Stimulated activated CD8-positive, alpha-beta memory T cell treated with anti-CD3 and anti-CD28 coated beads, Interleukin-12 subunit alpha, Interleukin-12 subunit beta, amount 100 ng/mL, for 24 hours (primary cell): Measurements from ENCODE around the gene CDKAL1.
"Not testable (repeated sequence)": the region's sequence is repeated elsewhere in the genome, so short reads cannot be mapped to it uniquely, and the experiment has no call there.

Experiments used
- DNase-seq: peaks from one replicate; pipeline ENCODE4 v3.0.0-alpha.2; 2020; ENCODE audit errors: extremely low read depth

CDKAL1 gene

GRCh38 chr6:20554326-20554725 lies 20.1 kb downstream of the CDKAL1 start:
- DNase-seq = no peak

GRCh38 chr6:20554817-20555216 lies 20.6 kb downstream of the CDKAL1 start:
- DNase-seq = no peak

GRCh38 chr6:20559924-20560551 lies 25.8 kb downstream of the CDKAL1 start:
- DNase-seq = no peak

- DNase-seq = no peak
Measured at GRCh38 chr6:20563377-20563776, 29.1 kb downstream of the CDKAL1 start.

- no peak for DNase-seq
Measured at GRCh38 chr6:20564269-20564668, 30.0 kb downstream of the CDKAL1 start.

- no peak for DNase-seq
Measured at GRCh38 chr6:20564777-20565176, 30.5 kb downstream of the CDKAL1 start.

- DNase-seq = no peak
Measured at GRCh38 chr6:20565342-20565741, 31.1 kb downstream of the CDKAL1 start.

GRCh38 chr6:20566109-20566508 lies 31.9 kb downstream of the CDKAL1 start:
- DNase-seq = no peak

GRCh38 chr6:20569000-20569610 lies 34.8 kb downstream of the CDKAL1 start:
- DNase-seq = no peak

GRCh38 chr6:20571261-20571660 lies 37.0 kb downstream of the CDKAL1 start:
- no peak for DNase-seq

GRCh38 chr6:20572288-20572687 lies 38.0 kb downstream of the CDKAL1 start:
- no peak for DNase-seq

GRCh38 chr6:20572940-20573339 lies 38.7 kb downstream of the CDKAL1 start:
- no peak for DNase-seq

- no peak for DNase-seq
Measured at GRCh38 chr6:20574355-20574754, 40.1 kb downstream of the CDKAL1 start.

GRCh38 chr6:20575125-20575524 lies 40.9 kb downstream of the CDKAL1 start:
- no peak for DNase-seq

- DNase-seq = no peak
Measured at GRCh38 chr6:20575704-20576451, 41.6 kb downstream of the CDKAL1 start.

- DNase-seq = no peak
Measured at GRCh38 chr6:20577173-20577688, 43.0 kb downstream of the CDKAL1 start.

GRCh38 chr6:20581070-20581469 lies 46.8 kb downstream of the CDKAL1 start:
- DNase-seq = no peak

GRCh38 chr6:20582586-20583443 lies 48.6 kb downstream of the CDKAL1 start:
- no peak for DNase-seq

- no peak for DNase-seq
Measured at GRCh38 chr6:20583444-20583800, 49.2 kb downstream of the CDKAL1 start.

- DNase-seq = no peak
Measured at GRCh38 chr6:20584100-20584731, 50.0 kb downstream of the CDKAL1 start.

- DNase-seq = no peak
Measured at GRCh38 chr6:20589266-20589665, 55.0 kb downstream of the CDKAL1 start.

- DNase-seq = not testable (repeated sequence)
Measured at GRCh38 chr6:20590476-20590875, 56.2 kb downstream of the CDKAL1 start.
